Tibial nerve (tissue), 4 donors: ENCODE results near the gene EPSTI1.

Source experiments
- EP300 ChIP-seq, 2 donors: sonication (generic); formaldehyde crosslinking; IDR thresholded peaks; one replicate each; pipeline ENCODE4 v1.6.1; 2017; ENCODE audit warnings: antibody characterized with exemption in 2 of 2, mild to moderate bottlenecking in 1 of 2
- POLR2A ChIP-seq, 2 donors: fragments of 450-650 bp; IDR thresholded peaks; one replicate each; pipeline ENCODE4 v1.6.1; 2017; ENCODE audit warnings: antibody characterized with exemption in 2 of 2, mild to moderate bottlenecking in 2 of 2, moderate library complexity in 2 of 2
- TF ChIP-seq, protein P1 (sequence below), 5 experiments: fragments of 200-600 bp in 3 of 5; fragments of 450-650 bp in 2 of 5; sonication (generic) in 3 of 5; IDR thresholded peaks; one replicate each; pipeline ENCODE4 v1.5.1; 2016 to 2019; ENCODE audit warnings: antibody characterized with exemption in 5 of 5, mild to moderate bottlenecking in 3 of 5, moderate library complexity in 2 of 5

- TF ChIP-seq, protein P1, sequence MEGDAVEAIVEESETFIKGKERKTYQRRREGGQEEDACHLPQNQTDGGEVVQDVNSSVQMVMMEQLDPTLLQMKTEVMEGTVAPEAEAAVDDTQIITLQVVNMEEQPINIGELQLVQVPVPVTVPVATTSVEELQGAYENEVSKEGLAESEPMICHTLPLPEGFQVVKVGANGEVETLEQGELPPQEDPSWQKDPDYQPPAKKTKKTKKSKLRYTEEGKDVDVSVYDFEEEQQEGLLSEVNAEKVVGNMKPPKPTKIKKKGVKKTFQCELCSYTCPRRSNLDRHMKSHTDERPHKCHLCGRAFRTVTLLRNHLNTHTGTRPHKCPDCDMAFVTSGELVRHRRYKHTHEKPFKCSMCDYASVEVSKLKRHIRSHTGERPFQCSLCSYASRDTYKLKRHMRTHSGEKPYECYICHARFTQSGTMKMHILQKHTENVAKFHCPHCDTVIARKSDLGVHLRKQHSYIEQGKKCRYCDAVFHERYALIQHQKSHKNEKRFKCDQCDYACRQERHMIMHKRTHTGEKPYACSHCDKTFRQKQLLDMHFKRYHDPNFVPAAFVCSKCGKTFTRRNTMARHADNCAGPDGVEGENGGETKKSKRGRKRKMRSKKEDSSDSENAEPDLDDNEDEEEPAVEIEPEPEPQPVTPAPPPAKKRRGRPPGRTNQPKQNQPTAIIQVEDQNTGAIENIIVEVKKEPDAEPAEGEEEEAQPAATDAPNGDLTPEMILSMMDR (IDR thresholded peaks at IDR 0.05): no peak
- TF ChIP-seq POLR2A (IDR thresholded peaks at IDR 0.05): no peak
- TF ChIP-seq EP300 (IDR thresholded peaks at IDR 0.05): no peak
These were observed 5.3 kb upstream of the EPSTI1 start for GRCh38 chr13:42997381-42997780.
